SKM-1 treated with dmso at 0.1 percent for 144 hours (cell line): Measurements from ENCODE around the gene SYNE1.
"Not testable (repeated sequence)": the region's sequence is repeated elsewhere in the genome, so short reads cannot be mapped to it uniquely, and the experiment has no call there.

ENCODE experiments used
- DNase-seq: peaks from one replicate; lab custom pipeline; 2025; ENCODE audit not compliant: unreplicated experiment; lab: John Stamatoyannopoulos, UW

SYNE1 gene

DNA sequence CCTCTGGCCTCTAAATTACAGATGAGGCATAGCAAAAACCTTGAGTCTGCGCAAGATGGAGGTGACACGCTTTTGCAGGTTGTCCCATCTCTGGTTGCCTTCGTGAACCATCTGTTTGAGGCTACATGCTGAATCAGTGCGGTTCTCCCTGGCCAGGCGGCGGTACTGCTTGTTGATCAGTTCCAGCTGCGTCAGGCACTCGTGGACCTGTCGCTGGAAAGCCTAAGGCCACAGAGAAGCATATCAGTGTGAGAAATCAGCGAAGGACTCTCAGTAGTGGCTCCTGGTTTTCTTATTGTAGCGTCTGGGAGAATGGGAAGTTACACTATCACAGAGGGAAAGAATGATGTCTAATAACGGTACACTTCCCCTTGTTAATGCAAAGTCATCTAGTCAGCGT is 485.2 kb downstream of the SYNE1 start:
- DNase-seq, result no peak

DNA sequence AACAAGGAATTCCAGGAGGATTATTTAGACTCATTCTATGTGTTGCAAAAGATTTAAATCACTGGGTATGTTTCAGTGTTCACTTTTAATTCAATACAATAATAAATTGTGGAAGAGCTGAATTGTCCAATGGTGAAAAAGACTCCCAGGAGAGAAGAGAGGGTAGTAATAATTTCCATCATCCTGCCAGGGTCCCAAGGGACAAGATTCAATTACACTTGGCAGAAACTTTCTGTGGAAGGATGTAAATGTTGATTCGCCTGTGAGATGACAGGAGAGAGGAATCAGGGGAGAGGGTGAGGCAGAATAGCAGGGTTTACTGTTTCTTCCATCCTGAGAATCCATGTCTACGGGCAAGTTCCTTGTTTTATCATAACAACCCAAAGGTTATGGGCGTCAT is 487.0 kb downstream of the SYNE1 start:
- no peak for DNase-seq

DNA sequence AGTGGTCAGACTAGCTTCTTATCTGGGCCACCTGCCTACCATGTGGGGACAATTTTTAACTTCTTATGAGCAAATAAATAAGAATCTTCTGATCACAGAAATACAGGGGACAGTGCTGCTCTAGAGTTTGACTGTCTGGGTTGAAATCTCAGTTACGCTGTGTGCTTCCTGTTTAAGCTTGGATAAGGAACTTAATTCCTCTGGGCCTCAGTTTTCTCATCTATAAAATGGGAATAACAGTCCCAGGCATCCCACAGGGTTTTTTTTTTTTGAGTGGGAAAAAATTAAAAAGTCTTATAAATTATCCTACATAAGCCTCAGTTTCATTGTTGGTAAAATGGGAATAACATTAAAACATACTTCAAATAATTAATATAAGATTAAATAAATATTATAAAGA is 488.8 kb downstream of the SYNE1 start:
- no peak for DNase-seq

DNA sequence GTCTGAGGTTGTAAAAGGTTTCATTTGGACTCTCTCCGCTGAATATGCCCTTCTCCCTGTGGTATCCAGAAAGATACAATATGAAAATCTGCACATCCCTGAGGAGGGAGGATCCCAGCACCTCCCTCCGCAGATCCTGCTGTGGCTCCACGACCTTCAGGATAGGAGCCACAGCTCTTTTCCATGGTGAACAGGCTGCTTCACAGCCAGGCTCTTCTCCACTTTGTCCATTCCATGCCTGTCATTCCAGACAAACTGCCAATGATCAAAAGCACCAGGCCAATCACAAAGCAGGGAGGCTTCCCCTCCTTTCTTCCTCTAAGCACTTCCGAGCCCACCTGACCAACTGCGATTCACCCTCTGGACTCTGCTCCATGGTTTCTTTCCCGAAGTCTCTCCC is 489.9 kb downstream of the SYNE1 start:
- no peak for DNase-seq

DNA sequence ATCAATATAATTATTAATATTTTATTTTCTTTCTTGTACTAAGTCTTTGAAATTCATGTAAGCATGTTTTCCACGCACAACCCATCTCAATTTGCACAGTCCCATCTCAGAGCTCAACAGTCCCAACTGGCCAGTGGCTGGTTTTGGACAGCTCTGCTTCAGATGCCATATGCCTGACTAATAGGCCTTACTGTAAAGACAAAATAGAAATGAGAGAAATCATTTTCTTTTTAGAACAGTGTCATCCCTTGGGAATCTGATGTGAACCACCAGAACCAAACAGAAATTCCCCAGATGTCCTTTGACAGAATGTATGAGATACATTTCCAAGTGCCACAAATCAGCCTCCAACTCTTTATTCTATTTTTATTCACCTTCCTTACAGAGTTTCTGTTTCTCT is 490.8 kb downstream of the SYNE1 start:
- DNase-seq, result no peak

DNA sequence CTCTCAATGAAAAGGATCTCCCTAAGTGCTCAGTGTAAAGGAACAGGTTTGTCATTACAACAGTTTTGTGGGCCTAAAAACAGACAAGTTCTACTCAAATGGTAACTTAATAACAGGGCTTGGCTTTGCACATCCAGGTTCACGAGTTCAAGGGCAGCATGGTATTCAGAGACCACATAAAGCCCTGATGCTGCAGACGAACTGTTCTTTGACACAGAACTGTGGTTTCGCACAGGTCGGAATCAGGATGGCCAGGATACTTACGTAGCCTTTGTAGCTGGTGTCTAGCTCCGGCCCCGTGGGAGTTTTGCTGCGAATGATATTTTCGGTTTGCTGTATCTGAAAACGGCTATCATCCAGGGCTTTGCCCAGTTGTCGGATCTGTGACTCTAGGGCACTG is 493.8 kb downstream of the SYNE1 start:
- DNase-seq, result no peak

DNA sequence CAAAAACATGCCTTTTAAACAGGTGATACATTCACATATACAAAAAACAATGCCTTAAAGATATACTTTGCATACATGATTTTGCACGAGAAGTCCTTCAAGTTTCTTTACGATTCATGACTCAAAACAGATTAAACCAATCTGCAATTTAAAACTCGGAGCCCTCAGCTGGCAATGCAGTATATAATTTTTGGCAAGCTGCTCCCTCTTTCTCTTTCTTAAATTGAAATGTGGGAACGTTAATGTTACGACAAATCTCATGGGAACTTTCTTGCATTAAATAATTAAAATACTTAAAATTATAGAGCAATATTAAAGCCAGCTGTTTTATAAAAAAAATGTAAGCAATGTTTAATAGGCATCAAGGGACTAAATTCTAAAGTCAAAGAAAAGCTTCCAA is 495.1 kb downstream of the SYNE1 start:
- no peak for DNase-seq

DNA sequence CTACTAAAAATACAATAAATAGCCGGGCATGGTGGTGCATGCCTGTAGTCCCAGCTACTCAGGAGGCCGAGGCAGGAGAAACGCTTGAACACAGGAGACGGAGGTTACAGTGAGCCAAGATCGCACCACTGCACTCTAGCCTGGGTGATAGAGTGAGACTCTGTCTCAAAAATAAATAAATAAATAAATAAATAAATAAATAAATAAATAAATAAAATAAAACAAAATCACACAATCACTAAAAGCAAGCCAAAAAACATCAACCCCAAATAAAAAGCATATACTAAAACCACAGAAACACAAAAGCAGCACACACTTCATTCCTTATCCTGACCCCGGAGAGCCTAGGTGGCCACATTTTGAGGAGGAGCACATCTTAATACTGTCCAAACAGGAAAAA is 498.8 kb downstream of the SYNE1 start:
- DNase-seq, result not testable (repeated sequence)

DNA sequence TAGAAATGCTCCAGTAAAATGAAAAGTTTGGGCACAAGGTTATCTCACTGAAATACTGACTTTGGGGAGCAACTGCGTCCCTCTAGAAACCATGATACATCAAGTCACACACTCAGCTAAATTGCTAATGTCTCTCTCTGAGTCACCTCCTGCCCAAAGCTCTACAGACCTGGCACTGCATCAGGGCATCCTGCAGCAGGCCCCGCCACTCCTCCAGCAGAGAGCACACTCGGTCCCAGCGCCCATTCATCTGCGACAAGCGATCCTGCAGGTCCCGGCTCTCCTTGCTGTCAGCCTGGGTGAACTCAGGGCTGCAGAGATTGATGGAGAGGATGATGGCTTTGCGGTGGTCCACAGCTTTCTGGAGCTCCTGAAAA is 500.7 kb downstream of the SYNE1 start:
- no peak for DNase-seq

DNA sequence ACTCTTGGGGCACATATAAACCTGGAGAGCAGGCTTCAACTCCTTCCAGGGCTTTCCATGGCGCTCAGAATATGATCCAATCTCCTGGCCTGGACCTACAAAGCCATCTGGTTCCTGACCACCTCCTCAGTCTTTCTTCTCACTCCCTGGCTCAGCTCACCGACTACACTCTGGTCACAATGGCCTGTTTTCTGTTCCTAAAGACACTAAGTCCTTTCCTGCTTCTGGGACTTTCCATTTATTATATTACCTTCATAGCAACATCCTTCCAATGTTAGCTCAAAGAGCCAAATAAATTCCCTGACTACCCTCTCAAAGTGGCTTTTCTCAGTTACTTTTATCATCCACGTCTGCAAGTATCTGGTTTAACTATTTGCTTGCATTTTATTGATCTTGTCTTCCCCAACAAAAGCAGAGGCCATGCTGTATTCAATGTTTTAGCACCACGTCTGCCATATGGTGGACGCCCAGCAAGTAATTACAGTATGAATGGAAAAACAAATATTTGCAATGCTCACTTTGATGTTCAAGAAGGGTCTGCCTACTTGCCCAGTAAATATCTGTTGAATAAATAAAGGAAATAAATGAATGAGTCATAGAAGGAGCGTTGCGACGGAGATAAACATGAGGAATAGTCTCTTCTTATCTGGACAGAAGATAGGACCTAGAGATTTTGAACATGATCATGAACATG is 501.3 kb downstream of the SYNE1 start:
- DNase-seq, result no peak

DNA sequence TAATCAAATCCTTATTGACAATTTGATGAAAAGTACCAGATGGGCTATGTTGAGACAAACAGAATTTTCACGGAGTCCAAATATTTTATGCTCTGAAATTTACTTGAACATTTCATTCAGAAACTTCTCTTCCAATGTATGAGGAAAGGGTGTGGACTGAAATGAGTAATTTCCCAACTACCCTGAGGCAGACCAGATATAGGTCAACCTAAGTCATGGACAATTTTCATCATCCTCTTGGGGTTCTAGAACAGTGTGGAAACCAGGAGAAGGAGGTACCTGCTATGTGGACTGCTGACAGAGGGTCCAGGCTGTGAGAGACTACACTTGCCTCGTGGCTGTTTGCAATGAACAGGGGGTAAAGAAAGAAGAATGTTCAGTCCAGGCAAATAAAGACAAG is 506.7 kb downstream of the SYNE1 start:
- no peak for DNase-seq

DNA sequence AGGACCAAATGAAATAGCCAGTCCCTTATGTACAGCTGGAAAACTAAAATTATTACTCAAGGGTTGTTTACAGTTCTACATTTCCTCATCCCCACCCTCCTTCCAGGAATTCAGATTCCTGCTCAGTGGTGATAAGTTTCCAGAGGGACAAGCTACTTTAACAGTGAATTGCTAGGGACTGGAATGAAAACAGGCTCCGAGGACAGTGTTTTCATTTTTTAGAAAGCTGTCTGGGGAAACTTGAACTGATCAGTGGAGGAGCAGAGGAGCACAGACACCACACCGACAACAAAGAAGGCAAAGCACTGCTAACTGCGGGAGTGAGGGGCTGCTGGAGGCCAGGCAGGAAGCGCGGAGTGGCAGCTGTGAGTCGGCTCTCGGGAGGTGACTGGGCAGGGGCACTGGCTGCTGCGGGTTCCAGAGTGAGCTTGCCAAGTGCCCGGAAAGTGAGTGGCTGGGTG is 507.4 kb downstream of the SYNE1 start:
- DNase-seq, result no peak

DNA sequence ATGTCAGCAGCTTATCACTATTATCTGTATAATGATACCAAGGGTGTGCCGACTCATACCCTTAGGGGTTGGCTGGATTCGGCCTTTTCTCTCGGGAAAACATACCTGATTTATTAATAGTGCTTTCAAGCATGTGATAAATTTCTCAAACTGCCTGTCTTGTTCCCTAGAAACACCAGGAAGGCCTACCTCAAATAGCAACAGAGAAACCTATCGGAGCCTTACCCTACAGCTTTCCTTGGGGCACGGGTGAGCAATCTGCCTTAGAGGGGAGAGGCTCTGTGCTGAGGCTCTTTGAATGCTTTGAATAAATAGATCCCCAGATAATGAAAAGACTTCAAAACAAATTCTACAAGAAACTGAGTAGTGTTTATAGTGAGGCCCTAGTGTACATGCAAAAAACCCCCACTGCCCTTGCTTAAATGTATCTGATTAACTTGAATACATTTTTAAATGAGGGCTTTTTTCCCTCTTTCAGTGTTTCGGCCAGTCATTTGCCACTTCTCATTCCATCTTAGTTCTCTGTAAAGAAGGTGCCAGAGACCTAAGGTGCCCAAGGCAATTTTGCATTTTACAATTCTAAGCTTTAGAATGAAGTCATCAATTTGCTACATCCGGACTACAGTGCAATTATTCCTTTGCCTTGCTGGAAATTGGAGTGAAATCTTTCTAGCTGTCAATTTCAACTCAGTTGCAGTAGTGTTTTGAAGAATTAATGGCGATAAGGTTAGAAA is 509.6 kb downstream of the SYNE1 start:
- DNase-seq, result no peak

DNA sequence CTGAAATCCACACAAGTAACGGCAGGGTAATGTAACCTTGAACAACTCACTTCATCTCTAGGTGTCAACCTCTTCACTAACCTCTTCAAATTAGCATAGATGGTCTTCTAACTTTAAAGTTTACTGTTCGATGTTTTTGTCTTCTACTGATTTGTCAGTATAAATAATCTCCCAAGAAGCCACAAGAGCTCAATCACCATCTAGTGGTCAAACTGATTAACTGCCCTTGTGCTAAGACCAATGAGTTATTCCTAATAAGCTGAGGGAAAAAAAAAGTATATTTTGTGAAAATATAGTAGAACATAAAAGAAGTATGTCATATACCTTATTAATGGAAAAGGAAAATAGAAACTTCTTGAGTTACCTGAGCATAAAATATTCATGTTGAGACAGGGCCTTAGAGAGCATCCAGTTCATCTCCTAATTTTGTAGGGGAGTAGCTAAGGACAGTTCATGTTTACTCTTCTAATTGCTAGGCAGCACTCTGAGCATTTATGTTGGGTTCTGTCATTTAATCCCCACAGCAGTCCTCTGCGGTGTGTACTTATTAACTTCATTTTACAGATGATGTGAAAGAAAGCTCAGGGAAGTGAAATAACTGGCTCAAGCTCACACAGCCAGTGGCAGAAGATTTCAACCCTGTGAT is 512.6 kb downstream of the SYNE1 start:
- DNase-seq, result peak; percentile 35

DNA sequence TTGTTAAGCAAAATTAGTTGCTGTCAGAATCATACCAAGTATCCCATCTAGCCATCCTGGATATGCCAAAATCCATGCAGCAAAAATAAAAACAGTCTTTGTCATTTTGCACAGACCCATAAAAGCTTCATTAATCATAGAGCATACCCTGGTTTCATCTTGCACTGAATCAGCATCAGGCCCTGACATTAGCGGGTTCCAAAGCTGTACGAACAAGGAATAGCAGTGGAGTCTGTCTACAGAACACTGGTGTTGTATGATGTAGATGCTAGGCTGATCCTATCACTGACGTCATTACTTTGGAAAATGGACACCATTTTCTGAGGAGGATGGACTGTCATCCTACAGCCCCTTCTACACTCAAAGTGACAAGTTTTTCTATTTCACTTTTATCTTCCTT is 514.1 kb downstream of the SYNE1 start:
- no peak for DNase-seq

DNA sequence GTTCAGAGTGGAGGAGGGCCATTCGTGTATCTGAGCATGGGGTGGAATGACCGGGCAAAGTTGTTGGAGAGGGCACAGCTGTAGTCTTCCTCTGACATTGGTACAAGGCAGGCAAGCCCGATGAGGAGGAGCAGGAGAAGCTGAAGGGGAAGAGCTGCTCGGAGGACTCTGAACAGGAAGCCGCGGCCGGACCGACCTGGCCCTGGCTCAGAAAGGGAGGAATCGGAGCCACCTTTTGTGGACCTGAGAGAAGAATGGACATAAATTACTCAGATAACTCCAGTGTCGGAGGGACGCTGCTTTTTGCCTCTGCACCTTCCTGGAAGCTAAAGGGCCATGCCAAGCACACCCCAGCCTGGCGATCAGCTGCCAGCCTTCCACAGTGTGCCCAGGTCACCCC is 514.7 kb downstream of the SYNE1 start:
- no peak for DNase-seq

DNA sequence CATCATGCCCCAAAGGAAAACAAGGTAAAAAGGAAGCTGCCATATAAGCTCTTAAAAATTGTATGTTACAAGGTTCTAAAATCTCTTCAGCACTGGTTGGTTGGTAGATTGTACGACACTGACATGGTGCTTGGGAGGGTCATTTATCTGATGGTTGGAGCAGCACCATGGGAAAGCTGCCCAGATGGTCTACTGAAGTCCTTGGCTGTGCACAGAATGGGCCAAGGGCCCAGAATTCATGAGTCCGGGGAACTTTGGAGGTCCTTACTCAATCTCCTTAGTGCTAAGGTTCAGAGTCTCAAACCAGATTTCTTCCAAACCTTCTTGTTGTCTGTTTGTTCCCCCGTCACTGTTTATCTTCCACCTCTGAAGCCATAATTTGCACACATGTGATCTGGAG is 515.3 kb downstream of the SYNE1 start:
- no peak for DNase-seq

DNA sequence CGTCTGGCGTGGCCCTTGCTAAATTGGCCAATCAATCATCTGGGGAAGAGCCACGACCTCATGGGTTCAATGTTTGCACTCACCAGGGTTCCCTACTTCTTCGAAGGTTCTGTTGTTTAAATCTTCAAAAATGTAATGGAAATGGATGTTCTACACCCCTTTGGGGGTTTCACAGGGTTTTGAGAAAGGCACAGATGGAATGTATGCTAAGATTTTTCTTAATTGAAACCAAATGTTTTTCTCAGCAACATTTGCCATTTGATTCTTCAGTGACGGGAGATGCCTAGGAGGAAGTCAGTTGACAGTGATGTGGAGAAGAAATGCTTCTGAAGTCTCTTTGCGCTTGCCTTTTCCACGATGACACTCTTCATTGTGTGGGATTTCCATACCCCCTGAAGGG is 517.3 kb downstream of the SYNE1 start:
- no peak for DNase-seq

DNA sequence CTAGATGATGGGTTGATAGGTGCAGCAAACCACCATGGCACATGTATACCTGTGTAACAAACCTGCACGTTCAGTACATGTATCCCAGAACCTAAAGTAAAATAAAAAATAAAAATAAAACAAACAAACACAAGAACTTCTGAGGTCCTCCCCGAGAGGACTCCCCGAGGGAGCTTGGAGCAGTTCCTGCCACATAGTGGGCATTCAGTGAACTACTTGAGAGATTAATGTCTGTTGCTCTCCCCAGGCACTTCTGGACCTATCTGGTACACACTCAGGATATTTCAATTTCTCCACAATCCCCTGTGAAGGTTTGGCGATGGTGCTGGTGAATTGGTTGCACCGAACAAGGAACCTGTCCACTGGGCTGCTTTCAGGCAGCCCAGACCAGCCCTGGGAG is 518.5 kb downstream of the SYNE1 start:
- no peak for DNase-seq

DNA sequence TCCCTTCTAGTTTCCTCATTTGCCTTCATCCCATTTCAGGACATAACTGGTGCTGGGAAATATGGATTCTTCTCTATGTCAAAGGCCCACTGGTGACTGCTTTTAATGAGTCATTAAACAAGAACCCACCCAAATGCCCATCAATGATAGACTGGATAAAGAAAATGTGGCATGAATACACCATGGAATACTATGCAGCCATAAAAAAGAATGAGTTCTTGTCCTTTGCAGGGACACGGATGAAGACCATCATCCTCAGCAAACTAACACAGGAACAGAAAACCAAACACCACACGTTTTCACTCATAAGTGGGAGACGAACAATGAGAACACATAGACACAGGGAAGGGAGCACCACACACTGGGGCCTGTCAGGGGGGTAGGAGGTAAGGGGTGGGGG is 518.9 kb downstream of the SYNE1 start:
- DNase-seq, result no peak

DNA sequence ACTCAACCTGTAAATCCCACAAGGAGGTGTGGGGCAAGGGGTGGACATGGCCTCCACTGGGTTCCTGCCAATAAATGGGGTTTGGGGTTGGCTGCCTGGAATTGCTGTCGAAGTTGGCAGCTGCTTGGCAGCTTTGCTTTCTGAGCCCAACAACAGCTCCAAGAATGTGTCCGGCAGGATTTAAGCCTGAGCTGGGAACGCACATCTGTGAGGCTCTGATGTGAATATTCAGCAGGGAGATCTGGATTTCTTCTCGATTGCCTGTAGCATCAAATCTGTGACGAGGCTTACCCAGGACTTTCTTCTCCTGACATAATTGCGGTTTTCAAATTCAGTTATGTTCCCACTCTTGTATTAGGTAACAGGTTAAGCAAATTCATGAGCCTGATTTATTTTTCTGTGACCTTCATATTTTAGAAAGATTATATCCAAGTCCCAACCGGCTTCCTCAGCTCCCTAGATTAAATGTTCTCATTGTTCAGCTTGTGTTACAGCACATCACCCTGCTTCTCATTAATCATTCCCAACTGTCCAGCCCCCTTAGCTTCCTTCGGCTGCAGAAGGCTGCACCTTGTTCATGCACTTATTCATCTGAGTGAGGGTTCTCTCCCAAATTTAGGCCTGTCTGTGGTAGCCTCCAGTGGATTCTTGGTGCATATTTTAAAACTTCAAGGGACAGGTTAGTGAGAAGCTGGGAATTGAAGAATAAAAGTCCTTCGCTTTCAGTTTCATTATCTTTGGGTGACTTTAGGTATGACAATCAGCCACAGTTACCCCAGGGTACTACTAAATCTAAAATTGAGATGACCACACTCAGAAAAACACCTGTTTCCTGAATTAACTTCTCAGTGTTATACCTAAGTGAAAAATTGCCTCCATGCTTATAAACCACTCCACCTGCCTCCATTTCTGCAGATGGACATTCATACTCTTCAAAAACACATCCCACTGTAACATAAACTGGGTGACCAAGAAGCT is 519.7 kb downstream of the SYNE1 start:
- DNase-seq, result no peak
